ENCODE data around the gene HNRNPF. TPM values are rescaled to one million over a fixed set of nuclear protein-coding genes. Genes with fewer than 3 reads are reported as not detected.
A peak's percentile ranks its signal among the peaks of the same experiment; 100 is the strongest.
"Not testable (repeated sequence)": the region's sequence is repeated elsewhere in the genome, so short reads cannot be mapped to it uniquely, and the experiment has no call there.

Gene HNRNPF
- total RNA-seq, 2 donors from 2014 or later: 57.8 to 78.7 TPM

GRCh38 chr10:43436291-43437140 is 27.5 kb upstream of the HNRNPF start, which contains the start of gene ZNF487:
Gene ZNF487, plus strand, starts transcription at chr10:43437111. Its CDS starts 38,703 bp downstream, at chr10:43475814.
- peak; percentile 91 for DNase-seq (ENCODE audit: low spot score)
- H3K36me3 ChIP-seq: no peaks in the 10 kb centered on the region
- peaks cover 0 to 7% of the 10 kb centered on the region in 2 donors for H3K4me1 ChIP-seq
- peak within 1 kb of the TSS; percentile 78 to 85 for H3K4me3 ChIP-seq
- TF ChIP-seq CTCF (IDR thresholded peaks at IDR 0.05): peak in 1 of 2 donors; percentile 38
- no peaks in the 10 kb centered on the region for H3K27me3 ChIP-seq
- peak within 1 kb of the TSS; percentile 98 to 99 for H3K27ac ChIP-seq
- H3K9me3 ChIP-seq: no peaks in the 10 kb centered on the region

- H3K27me3 ChIP-seq: no peaks in the 10 kb centered on the region
- no peaks in the 10 kb centered on the region for H3K4me1 ChIP-seq
- no peaks in the 10 kb centered on the region for H3K9me3 ChIP-seq
- H3K27ac ChIP-seq: no peak overlapping the region
- H3K4me3 ChIP-seq: no peak overlapping the region
- H3K36me3 ChIP-seq: no peaks in the 10 kb centered on the region
- DNase-seq (ENCODE audit: low spot score): no peak
- no peak for TF ChIP-seq CTCF (IDR thresholded peaks at IDR 0.05)
Measured at GRCh38 chr10:43430926-43431663, 22.1 kb upstream of the HNRNPF start.

- Histone ChIP-seq H3K27me3 (no peaks in the 10 kb centered on the region), H3K9me3 (no peaks in the 10 kb centered on the region), H3K4me1 (no peaks in the 10 kb centered on the region), H3K4me3 (no peak overlapping the region), H3K36me3 (no peaks in the 10 kb centered on the region), H3K27ac (no peak overlapping the region)
- no peak for TF ChIP-seq CTCF (IDR thresholded peaks at IDR 0.05)
- no peak for DNase-seq (ENCODE audit: low spot score)
Measured at GRCh38 chr10:43427166-43427825, 18.3 kb upstream of the HNRNPF start.

GRCh38 chr10:43426476-43426875 is 17.5 kb upstream of the HNRNPF start:
- H3K27ac ChIP-seq; H3K9me3 ChIP-seq; DNase-seq (ENCODE audit: low spot score); H3K4me3 ChIP-seq; H3K36me3 ChIP-seq; H3K4me1 ChIP-seq; H3K27me3 ChIP-seq: not testable (repeated sequence)

GRCh38 chr10:43424416-43424815 is 15.4 kb upstream of the HNRNPF start:
- H3K27ac ChIP-seq: no peak overlapping the region
- TF ChIP-seq CTCF (IDR thresholded peaks at IDR 0.05): no peak
- no peaks in the 10 kb centered on the region for H3K27me3 ChIP-seq
- no peak overlapping the region for H3K4me3 ChIP-seq
- H3K9me3 ChIP-seq: no peaks in the 10 kb centered on the region
- peaks cover 0 to 15% of the 10 kb centered on the region in 2 donors for H3K4me1 ChIP-seq
- DNase-seq (ENCODE audit: low spot score): no peak
- no peaks in the 10 kb centered on the region for H3K36me3 ChIP-seq

GRCh38 chr10:43421944-43422343 is 13.0 kb upstream of the HNRNPF start:
- not testable (repeated sequence) for H3K27me3 ChIP-seq; H3K36me3 ChIP-seq; H3K4me3 ChIP-seq; H3K9me3 ChIP-seq; DNase-seq (ENCODE audit: low spot score)
- Histone ChIP-seq H3K27ac (peak overlapping the region; percentile 97 to 99), H3K4me1 (peaks cover 0 to 15% of the 10 kb centered on the region in 2 donors)

All from right atrium auricular region (tissue), 2 donors.